ENCODE measurements around the gene PNMA6F. TPM values are rescaled to one million over a fixed set of nuclear protein-coding genes. Genes with fewer than 3 reads are reported as not detected.

Gene PNMA6F
- total RNA-seq: not detected in 2 replicates

GRCh38 chrX:153321381-153322124 is at the start of gene PNMA6F:
TSS of gene PNMA6F (minus strand) at chrX:153321767. CDS start at chrX:153320674, 1,093 bp downstream.

GRCh38 chrX:153333821-153334653 is 12.5 kb upstream of the PNMA6F start, which contains the start of gene ZNF275:
TSS of gene ZNF275 (plus strand) at chrX:153334153. CDS start at chrX:153336680, 2,527 bp downstream.

Other genes starting within 250 kb of the PNMA6F start
- 3.5 and 8.7 TPM in 2 replicates for gene PNMA6A, start 249.3 kb downstream of the PNMA6F start, total RNA-seq
- gene MAGEA1, start 142.5 kb downstream of the PNMA6F start, total RNA-seq: not detected in 2 replicates
- 9.1 and 10.2 TPM in 2 replicates for gene ZNF275, start 12.4 kb upstream of the PNMA6F start, total RNA-seq
- not detected in 2 replicates for gene PNMA6E, start 79.6 kb upstream of the PNMA6F start, total RNA-seq
- gene ZFP92, start 89.7 kb upstream of the PNMA6F start, total RNA-seq: 0.33 and 0.50 TPM in 2 replicates
- gene TREX2, start 124.3 kb upstream of the PNMA6F start, total RNA-seq: 1.9 and 2.4 TPM in 2 replicates
- gene HAUS7, start 148.8 kb upstream of the PNMA6F start, total RNA-seq: 19.6 and 32.5 TPM in 2 replicates
- gene BGN, start 173.2 kb upstream of the PNMA6F start, total RNA-seq: 9.0 and 27.9 TPM in 2 replicates
- gene ATP2B3, start 195.9 kb upstream of the PNMA6F start, total RNA-seq: under 0.01 TPM in 1 of 2 replicates, not detected in the other

All from uterine smooth muscle cell (primary cell).